GM12878 (cell line): ENCODE measurements around the gene C10orf90. TPM values are rescaled to one million over a fixed set of nuclear protein-coding genes. Genes with fewer than 3 reads are reported as not detected.

Experiments used
- ATAC-seq: fragments of 200-7000 bp; cut with Tn5 transposase; 3 replicates; pipeline ENCODE4 v1.9.1; 2020; ENCODE audit warnings: mild to moderate bottlenecking, moderate library complexity
- BruUV-seq: library from RNA; stranded (reverse); fragments of 400-500 nt; replicated peaks from 2 replicates; lab custom pipeline; 2021; lab: Mats Ljungman, UMichigan
- CTCF ChIA-PET: fragments of 300-600 bp; sonication (Branson Sonifier 250); formaldehyde crosslinking; extraction: SDS; loops from one replicate; lab custom pipeline; 2021; ENCODE audit warnings: inconsistent platforms; lab: Yijun Ruan, JAX
- POLR2A ChIA-PET: fragments of 350-600 bp; formaldehyde crosslinking; extraction: SDS; loops from one replicate; lab custom pipeline; 2021; ENCODE audit warnings: inconsistent platforms; lab: Charles Lee
- RAD21 ChIA-PET: fragments of 300-600 bp; sonication (Branson Sonifier 250); formaldehyde crosslinking; loops from one replicate; lab custom pipeline; 2023; ENCODE audit warnings: antibody characterized with exemption; ENCODE audit not compliant: unreplicated experiment; lab: Charles Lee
- SMC1A ChIA-PET: fragments of 300-600 bp; sonication (Branson Sonifier 250); formaldehyde crosslinking; loops from one replicate; lab custom pipeline; 2023; ENCODE audit not compliant: unreplicated experiment, uncharacterized antibody; lab: Charles Lee
- DNase-seq: peaks from one replicate; pipeline ENCODE4 v3.0.0-alpha.2; 2011; ENCODE audit warnings: low read depth, low spot score
- FAIRE-seq: peaks from 3 replicates; lab custom pipeline; 2011; peaks lifted over from hg19 to GRCh38; lab: Jason Lieb, UNC
- H2AFZ ChIP-seq: 2 replicates; pipeline ENCODE4 v1.6.0; 2011; ENCODE audit warnings: low read depth, low read length, control low read depth; ENCODE audit not compliant: control insufficient read depth
- H3K27ac ChIP-seq: 2 replicates; pipeline ENCODE4 v1.5.1; 2011; ENCODE audit warnings: control low read depth; ENCODE audit not compliant: control insufficient read depth, insufficient read depth
- H3K27me3 ChIP-seq, 2 experiments: replicated peaks in 1 of 2; 2 replicates each; pipeline versions ENCODE4 v1.6.0 to v1.6.1; 2011; ENCODE audit warnings: low read length in 1 of 2; ENCODE audit not compliant: control insufficient read depth in 2 of 2, insufficient read depth in 2 of 2
- H3K36me3 ChIP-seq, 2 experiments: 2 replicates each; pipeline ENCODE4 v1.5.1; 2011; ENCODE audit warnings: low read length in 1 of 2; ENCODE audit not compliant: control insufficient read depth in 2 of 2, insufficient read depth in 2 of 2
- H3K4me1 ChIP-seq: 2 replicates; pipeline ENCODE4 v1.6.1; 2011; ENCODE audit warnings: mild to moderate bottlenecking, low read length, moderate library complexity, mixed read lengths; ENCODE audit not compliant: control insufficient read depth, insufficient read depth
- H3K4me2 ChIP-seq: 2 replicates; pipeline ENCODE4 v1.6.0; 2011; ENCODE audit warnings: control low read depth; ENCODE audit not compliant: control insufficient read depth, insufficient read depth
- H3K4me3 ChIP-seq: fragments of 200-600 bp; sonication (generic); 2 replicates; pipeline ENCODE4 v1.5.1; 2016
- H3K79me2 ChIP-seq: 2 replicates; pipeline ENCODE4 v1.6.0; 2011; ENCODE audit warnings: low read length; ENCODE audit not compliant: control insufficient read depth, insufficient read depth
- H3K9ac ChIP-seq: 2 replicates; pipeline ENCODE4 v1.8.0; 2011; ENCODE audit warnings: low read length, control low read depth, mixed read lengths; ENCODE audit not compliant: control insufficient read depth, insufficient read depth
- H3K9me3 ChIP-seq: replicated peaks from 3 replicates; pipeline ENCODE4 v1.5.1; 2011; ENCODE audit warnings: mild to moderate bottlenecking, low read length; ENCODE audit not compliant: control insufficient read depth, insufficient read depth
- H4K20me1 ChIP-seq: 2 replicates; pipeline ENCODE4 v1.6.0; 2011; ENCODE audit not compliant: control insufficient read depth, insufficient read depth
- E4F1 ChIP-seq: fragments of 450-650 bp; IDR thresholded peaks from 2 replicates; pipeline ENCODE4 v1.6.1; 2018; ENCODE audit warnings: borderline replicate concordance, mild to moderate bottlenecking; ENCODE audit not compliant: partially characterized antibody
- GABPA ChIP-seq: IDR thresholded peaks from 2 replicates; pipeline ENCODE4 v1.6.1; 2014; ENCODE audit warnings: antibody characterized with exemption, low read depth, mild to moderate bottlenecking, inconsistent platforms
- NFYA ChIP-seq: IDR thresholded peaks from 2 replicates; pipeline ENCODE4 v1.6.1; 2011; ENCODE audit warnings: low read depth, mild to moderate bottlenecking, low read length, improper control_type of control experiment, borderline replicate concordance
- NKRF ChIP-seq: fragments of 450-650 bp; conservative IDR thresholded peaks from 2 replicates; pipeline ENCODE4 v1.6.1; 2017; ENCODE audit warnings: mild to moderate bottlenecking, moderate library complexity
- NR2F1 ChIP-seq: fragments of 450-650 bp; conservative IDR thresholded peaks from 2 replicates; pipeline ENCODE4 v1.6.1; 2017; ENCODE audit warnings: mild to moderate bottlenecking
- NRF1 ChIP-seq: conservative IDR thresholded peaks from 2 replicates; pipeline ENCODE4 v1.6.1; 2011; ENCODE audit warnings: mild to moderate bottlenecking, low read depth, low read length, improper control_type of control experiment
- SRF ChIP-seq, 2 experiments: IDR thresholded peaks; 2 replicates each; pipeline ENCODE4 v1.6.1; 2011; ENCODE audit warnings: low read depth in 2 of 2, low read length in 2 of 2, mild to moderate bottlenecking in 1 of 2, moderate library complexity in 1 of 2
- TAF1 ChIP-seq: IDR thresholded peaks from 2 replicates; pipeline ENCODE4 v1.6.1; 2011; ENCODE audit warnings: mild to moderate bottlenecking, low read depth, low read length, borderline replicate concordance
- WRNIP1 ChIP-seq: IDR thresholded peaks from 2 replicates; pipeline ENCODE4 v1.6.1; 2011; ENCODE audit warnings: low read depth, low read length, improper control_type of control experiment, borderline replicate concordance
- YY1 ChIP-seq: IDR thresholded peaks from 2 replicates; pipeline ENCODE4 v1.6.1; 2011; ENCODE audit warnings: low read depth, mild to moderate bottlenecking, low read length
- ZBED1 ChIP-seq: IDR thresholded peaks from 2 replicates; pipeline ENCODE4 v1.6.1; 2016; ENCODE audit warnings: borderline replicate concordance
- WGBS: methylation state at CpG from one replicate; pipeline ENCODE4 v1.1.6; 2016; ENCODE audit warnings: low lambda C conversion rate; ENCODE audit not compliant: insufficient replicate concordance, insufficient coverage; ENCODE audit errors: missing lambda C conversion rate; 5-methylcytosine and 5-hydroxymethylcytosine counted together
- in situ Hi-C: fragments of 300-500 bp; cut with MboI; formaldehyde crosslinking; loops from 9 replicates; pipeline ENCODE4 v1.14.3; 2018; ENCODE audit warnings: mixed read lengths
- intact Hi-C: fragments of 100-400 bp; cut with micrococcal nuclease; formaldehyde crosslinking; loops from one replicate; pipeline ENCODE4 v1.14.2; 2022; ENCODE audit not compliant: unreplicated experiment
- polyA plus RNA-seq, 11 experiments: library from polyadenylated mRNA; depleted of rRNA in 4 of 11; unstranded in 6 of 11; stranded (reverse) in 5 of 11; fragments of >200 nt; fragmentation: Nextera tagmentation in 4 of 11; fragmentation: Illumina TruSeq in 1 of 11; extraction: Ambion mirVana in 4 of 11; extraction: Trizol in 1 of 11; gene quantifications; 1 replicate in 1 of 11; 2 replicates in 10 of 11; pipeline versions ENCODE4 v1.2.1 to v1.2.3, GENCODE V29; 2011 to 2016; ENCODE audit warnings: inconsistent platforms in 2 of 11, missing spikeins in 2 of 11, low read depth in 1 of 11
- total RNA-seq, 4 experiments: library from RNA; depleted of rRNA in 3 of 4; stranded (reverse); fragments of >200 nt in 3 of 4; fragmentation: Illumina TruSeq in 1 of 4; extraction: Trizol in 1 of 4; gene quantifications; 2 replicates each; pipeline versions ENCODE4 v1.2.1 to v1.2.3, GENCODE V29; 2013 to 2021
- TF ChIP-seq, protein P1 (sequence below): fragments of 450-650 bp; IDR thresholded peaks from 2 replicates; pipeline ENCODE4 v1.6.1; 2017; ENCODE audit warnings: mild to moderate bottlenecking, moderate library complexity

C10orf90 gene
- total and polyA plus RNA-seq, 10 of the 15 experiments (the other 5 are each of a cell fraction or from before 2014, with no cell fraction given) = 0.04 TPM; not detected in 9

GRCh38 chr10:126675656-126676438 lies 5.4 kb upstream of the C10orf90 start:
- no peak overlapping the region for H3K9ac ChIP-seq
- no peaks in the 10 kb centered on the region for H4K20me1 ChIP-seq
- no peak overlapping the region for H3K4me3 ChIP-seq
- FAIRE-seq (no peak), ATAC-seq (no peak), DNase-seq (no peak)
- no peaks in the 10 kb centered on the region for H3K4me1 ChIP-seq
- H3K79me2 ChIP-seq = no peaks in the 10 kb centered on the region
- H2AFZ ChIP-seq = no peak overlapping the region
- no peak overlapping the region for H3K4me2 ChIP-seq
- ChIA-PET CTCF (no interaction called here), POLR2A (no interaction called here), RAD21 (no interaction called here), SMC1A (no interaction called here)
- WGBS = 54% methylated on average over 7 of the region's 7 CpGs
- no peak overlapping the region for H3K27ac ChIP-seq
- intact Hi-C loops = no loop called here
- BruUV-seq = no TSS peak
- H3K36me3 ChIP-seq = no peaks in the 10 kb centered on the region
- TF ChIP-seq, protein P1, sequence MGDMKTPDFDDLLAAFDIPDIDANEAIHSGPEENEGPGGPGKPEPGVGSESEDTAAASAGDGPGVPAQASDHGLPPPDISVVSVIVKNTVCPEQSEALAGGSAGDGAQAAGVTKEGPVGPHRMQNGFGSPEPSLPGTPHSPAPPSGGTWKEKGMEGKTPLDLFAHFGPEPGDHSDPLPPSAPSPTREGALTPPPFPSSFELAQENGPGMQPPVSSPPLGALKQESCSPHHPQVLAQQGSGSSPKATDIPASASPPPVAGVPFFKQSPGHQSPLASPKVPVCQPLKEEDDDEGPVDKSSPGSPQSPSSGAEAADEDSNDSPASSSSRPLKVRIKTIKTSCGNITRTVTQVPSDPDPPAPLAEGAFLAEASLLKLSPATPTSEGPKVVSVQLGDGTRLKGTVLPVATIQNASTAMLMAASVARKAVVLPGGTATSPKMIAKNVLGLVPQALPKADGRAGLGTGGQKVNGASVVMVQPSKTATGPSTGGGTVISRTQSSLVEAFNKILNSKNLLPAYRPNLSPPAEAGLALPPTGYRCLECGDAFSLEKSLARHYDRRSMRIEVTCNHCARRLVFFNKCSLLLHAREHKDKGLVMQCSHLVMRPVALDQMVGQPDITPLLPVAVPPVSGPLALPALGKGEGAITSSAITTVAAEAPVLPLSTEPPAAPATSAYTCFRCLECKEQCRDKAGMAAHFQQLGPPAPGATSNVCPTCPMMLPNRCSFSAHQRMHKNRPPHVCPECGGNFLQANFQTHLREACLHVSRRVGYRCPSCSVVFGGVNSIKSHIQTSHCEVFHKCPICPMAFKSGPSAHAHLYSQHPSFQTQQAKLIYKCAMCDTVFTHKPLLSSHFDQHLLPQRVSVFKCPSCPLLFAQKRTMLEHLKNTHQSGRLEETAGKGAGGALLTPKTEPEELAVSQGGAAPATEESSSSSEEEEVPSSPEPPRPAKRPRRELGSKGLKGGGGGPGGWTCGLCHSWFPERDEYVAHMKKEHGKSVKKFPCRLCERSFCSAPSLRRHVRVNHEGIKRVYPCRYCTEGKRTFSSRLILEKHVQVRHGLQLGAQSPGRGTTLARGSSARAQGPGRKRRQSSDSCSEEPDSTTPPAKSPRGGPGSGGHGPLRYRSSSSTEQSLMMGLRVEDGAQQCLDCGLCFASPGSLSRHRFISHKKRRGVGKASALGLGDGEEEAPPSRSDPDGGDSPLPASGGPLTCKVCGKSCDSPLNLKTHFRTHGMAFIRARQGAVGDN = no peak
- TF ChIP-seq NKRF (no peak), NRF1 (no peak), WRNIP1 (no peak), GABPA (no peak), SRF (IDR thresholded peaks at IDR 0.05; ENCODE audit: low read depth in 2 of 2, low read length in 2 of 2) (no peak), NFYA (no peak), E4F1 (no peak), ZBED1 (no peak), YY1 (no peak), NR2F1 (no peak), TAF1 (no peak)
- in situ Hi-C loops = no loop called here
- no peaks in the 10 kb centered on the region; the same call in 2 of the 3 replicates for H3K9me3 ChIP-seq
- no peaks in the 10 kb centered on the region for H3K27me3 ChIP-seq
